Activated CD4-positive, alpha-beta T cell treated with anti-CD3 and anti-CD28 coated beads for 1 hour (primary cell): ENCODE results near the gene UCMA.
"Not testable (repeated sequence)": the region's sequence is repeated elsewhere in the genome, so short reads cannot be mapped to it uniquely, and the experiment has no call there.

Experiments used
- DNase-seq: peaks from one replicate; pipeline ENCODE4 v3.0.0-alpha.2; 2020

UCMA gene

GRCh38 chr10:13234172-13234571, at the start of gene UCMA:
TSS of gene UCMA (minus strand) at chr10:13234374. CDS start at chr10:13234258, 116 bp downstream.
- no peak for DNase-seq

GRCh38 chr10:13282348-13282747, 48.2 kb upstream of the UCMA start:
- DNase-seq = not testable (repeated sequence)

- DNase-seq = no peak
Measured at GRCh38 chr10:13276749-13277365, 42.7 kb upstream of the UCMA start.

DNA sequence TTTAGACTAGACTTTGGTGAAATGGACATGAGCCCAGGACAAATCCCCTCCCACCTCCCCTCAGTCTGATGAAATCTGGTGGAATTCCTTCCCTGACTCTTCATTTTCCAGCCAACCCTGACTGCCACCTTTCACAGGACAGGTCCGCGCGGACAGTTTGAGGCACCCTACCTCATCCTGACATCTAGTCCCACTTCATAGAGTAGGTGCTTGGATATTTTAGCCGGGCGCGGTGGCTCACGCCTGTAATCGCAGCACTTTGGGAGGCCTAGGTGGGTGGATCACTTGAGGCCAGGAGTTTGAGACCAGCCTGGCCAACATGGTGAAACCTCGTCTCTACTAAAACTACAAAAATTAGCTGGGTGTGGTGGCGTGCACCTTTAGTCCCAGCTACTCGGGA, 42.0 kb upstream of the UCMA start:
- not testable (repeated sequence) for DNase-seq

- no peak for DNase-seq
Measured at GRCh38 chr10:13272164-13272571, 38.0 kb upstream of the UCMA start.

DNA sequence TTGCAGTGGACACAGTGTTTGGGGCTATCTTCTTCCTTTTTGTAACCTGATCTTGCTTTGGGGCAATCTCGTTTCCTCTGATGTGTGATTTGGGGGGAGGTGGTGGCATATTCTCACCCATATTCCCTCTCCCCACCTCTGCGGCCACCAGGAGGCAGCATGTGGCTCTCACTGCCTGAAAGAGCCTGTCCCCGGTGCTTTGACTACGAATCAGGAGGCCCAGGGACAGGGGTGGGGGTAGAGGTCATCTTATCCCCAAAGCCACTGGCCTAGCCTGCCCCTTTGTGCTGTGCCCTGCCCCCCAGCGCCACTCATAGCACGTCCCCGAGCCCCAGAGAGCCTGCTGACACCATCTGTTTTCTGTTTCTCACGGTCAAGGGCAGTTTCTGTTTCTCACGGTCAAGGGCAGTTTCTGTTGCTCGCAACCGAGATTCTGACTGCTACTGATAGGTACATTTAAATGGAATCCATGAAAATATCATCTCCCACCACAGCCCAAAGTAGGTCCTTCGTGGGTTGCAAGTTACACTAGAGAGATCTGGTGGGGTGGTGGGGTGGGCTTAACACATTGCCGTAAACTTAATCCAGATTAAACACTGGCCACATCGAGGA, 37.5 kb upstream of the UCMA start:
- peak; percentile 22 for DNase-seq

DNA sequence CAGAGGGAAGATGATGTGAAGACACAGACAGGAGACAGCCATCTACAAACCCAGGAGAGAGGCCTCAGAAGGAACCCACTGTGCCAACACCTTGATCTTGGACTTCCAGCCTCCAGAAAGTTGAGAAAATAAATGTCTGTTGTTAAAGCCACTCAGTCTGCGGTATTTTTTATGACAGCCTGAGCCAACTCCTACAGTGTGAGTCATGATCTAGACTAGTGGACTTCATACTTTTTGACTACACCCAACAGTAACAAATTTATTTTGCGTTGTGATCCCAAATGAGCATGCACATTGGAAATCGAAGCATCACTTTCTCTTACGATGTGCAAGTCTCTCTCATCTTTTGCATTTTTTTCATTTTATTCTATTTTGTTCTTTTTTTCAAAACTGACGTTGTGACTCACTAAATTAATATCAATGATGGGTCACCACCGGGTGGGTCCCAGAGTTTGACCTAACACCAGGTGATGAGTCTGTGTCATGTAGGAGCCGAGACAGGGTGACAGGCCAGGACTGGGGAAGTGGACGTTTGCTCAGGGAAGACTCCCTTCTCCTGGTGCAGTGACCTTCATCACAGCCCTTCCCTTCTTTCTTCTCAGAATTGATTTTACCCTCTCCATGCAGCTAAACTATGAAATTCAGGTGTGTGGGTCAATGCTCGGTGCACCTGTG, 36.8 kb upstream of the UCMA start:
- no peak for DNase-seq

- DNase-seq = no peak
Measured at GRCh38 chr10:13268841-13269240, 34.7 kb upstream of the UCMA start.

- no peak for DNase-seq
Measured at GRCh38 chr10:13268310-13268709, 34.1 kb upstream of the UCMA start.

DNA sequence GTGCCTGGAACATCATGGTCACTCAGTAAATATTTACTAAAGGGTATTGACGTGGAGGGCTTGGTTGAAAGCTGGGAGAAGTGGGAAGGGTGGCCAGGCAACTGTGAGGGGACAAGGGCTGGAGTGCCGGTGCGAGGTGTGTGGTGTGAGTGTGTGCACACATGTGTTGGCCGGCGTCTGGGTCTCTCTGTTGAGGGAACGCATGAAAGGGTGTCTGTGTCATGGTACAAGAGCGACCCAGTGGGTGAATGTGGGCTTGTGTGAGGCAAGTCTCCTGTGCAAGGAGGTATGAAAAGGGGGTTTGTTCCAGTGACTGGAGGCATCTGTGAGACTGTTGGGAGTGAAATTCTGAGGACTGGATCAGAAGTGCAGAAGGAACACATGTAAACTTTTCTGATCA, 29.4 kb upstream of the UCMA start:
- no peak for DNase-seq

- no peak for DNase-seq
Measured at GRCh38 chr10:13262433-13262832, 28.3 kb upstream of the UCMA start.

DNA sequence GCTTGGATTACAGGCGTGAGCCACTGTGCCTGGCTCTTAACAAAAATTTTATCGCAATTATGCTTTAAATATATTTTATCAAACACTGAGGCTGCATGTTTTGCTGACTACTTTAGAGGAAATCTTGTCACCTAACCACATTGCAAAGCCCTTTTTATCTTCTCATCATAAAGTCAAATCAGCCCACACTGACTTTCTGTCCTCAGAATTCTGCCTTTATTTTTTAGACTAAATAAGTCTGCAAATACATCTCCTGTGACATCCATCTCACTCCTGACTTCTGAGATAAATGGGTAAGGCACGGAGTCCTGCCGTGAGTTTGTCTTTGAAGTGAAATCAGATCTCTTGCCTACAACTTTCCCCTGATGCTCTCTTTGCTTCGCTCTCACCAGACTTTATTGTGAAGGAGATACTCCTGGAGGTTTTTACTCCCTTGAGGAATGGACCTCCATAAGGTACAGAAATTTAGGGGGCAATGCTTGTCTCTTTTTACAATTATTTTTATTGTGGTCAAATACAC, 23.5 kb upstream of the UCMA start:
- DNase-seq = no peak

- DNase-seq = no peak
Measured at GRCh38 chr10:13256627-13257026, 22.5 kb upstream of the UCMA start.

GRCh38 chr10:13253726-13254125, 19.6 kb upstream of the UCMA start:
- no peak for DNase-seq

DNA sequence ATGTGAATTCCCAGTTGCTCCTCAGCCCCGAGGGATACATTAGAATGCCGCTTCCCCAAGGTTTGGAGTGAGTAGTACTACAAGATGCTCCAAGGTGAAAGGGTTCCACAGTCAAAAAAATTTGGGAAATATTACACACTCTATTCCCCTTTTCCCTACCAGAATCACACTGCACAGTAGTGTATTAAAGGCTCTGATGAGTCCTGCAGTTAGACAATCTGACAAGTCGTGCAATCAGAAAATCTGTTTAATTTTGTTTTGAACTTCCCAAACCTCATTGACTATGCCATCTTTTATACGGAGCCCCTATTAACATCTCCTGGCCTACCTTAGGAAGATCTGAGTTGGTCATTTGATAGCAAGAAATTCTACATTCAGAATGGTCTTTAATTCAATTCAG, 13.6 kb upstream of the UCMA start:
- no peak for DNase-seq

GRCh38 chr10:13247246-13247645, 13.1 kb upstream of the UCMA start:
- DNase-seq = no peak

DNA sequence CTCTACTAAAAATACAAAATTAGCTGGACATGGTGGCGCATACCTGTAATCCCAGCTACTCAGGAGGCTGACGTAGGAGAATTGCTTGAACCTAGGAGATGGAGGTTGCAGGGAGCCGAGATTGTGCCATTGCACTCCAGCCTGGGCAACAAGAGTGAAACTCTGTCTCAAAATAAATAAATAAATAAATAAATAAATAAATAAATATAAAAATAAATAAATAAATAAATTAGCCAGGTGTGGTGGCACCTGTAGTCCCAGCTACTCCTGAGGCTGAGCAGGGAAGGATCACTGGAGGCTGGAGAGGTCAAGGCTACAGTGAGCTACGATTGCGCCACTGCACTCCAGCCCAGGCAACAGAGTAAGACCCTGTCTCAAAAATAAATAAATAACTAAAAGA, 8.1 kb upstream of the UCMA start:
- DNase-seq = not testable (repeated sequence)

GRCh38 chr10:13241613-13242012, 7.4 kb upstream of the UCMA start:
- DNase-seq = no peak

GRCh38 chr10:13239923-13240322, 5.7 kb upstream of the UCMA start:
- DNase-seq = no peak

GRCh38 chr10:13238271-13239077, 4.3 kb upstream of the UCMA start:
- no peak for DNase-seq

GRCh38 chr10:13236638-13237037, 2.5 kb upstream of the UCMA start:
- no peak for DNase-seq

DNA sequence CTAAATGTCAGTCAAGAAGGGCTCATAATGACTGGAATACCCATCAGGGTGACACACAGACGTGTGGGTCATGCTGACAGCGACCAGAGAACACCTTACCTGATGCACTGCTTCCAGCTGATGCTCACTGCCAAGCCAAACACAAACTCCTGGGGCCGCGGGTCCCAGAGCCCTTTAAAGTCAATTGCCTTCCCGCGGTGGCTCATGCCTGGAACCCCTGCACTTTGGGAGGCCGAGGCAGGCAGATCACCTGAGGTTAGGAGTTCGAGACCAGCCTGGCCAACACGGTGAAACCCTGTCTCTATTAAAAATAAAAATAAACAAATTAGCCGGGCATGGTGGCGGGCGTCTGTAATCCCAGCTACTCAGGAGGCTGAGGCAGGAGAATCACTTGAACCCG, 562 bp upstream of the UCMA start:
- not testable (repeated sequence) for DNase-seq

DNA sequence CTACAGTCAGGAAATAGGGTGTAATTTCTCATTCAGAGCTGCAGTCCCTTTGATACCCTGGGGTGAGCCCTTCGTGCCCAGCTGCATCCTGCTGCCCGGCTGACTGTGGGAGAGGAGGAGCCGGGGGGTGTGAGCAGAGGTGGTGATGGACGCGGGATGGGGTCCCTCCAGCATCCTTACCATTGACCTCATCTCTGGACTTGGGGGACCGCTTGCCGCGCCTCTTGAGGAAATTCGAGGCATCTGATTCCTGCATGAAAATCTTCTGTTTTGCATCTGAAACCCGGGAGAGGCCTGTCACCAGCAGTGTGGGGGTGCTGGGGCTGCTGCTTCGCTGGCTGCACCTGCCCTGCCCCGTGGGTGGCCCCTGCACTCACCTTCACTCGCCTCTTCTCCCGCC, 816 bp downstream of the UCMA start:
- no peak for DNase-seq
